Activated CD8-positive, alpha-beta memory T cell treated with anti-CD3 and anti-CD28 coated beads for 36 hours (primary cell): ENCODE results near the gene CLEC4E. TPM values are rescaled to one million over a fixed set of nuclear protein-coding genes. Genes with fewer than 3 reads are reported as not detected.

ENCODE experiments used
- CTCF ChIA-PET: fragments of 350-600 bp; sonication (Branson Sonifier 250); formaldehyde crosslinking; loops from one replicate; lab custom pipeline; 2021; ENCODE audit warnings: antibody characterized with exemption; lab: Charles Lee
- POLR2A ChIA-PET: fragments of 350-600 bp; sonication (Branson Sonifier 250); formaldehyde crosslinking; loops from one replicate; lab custom pipeline; 2021; ENCODE audit warnings: antibody characterized with exemption; lab: Charles Lee
- total RNA-seq, 2 experiments: library from RNA; stranded (reverse); gene quantifications; one replicate each; pipeline ENCODE4 v1.2.3, GENCODE V29; 2021

CLEC4E gene
- total RNA-seq, 2 experiments from 2014 or later: not detected

GRCh38 chr12:8491646-8492530, 48.8 kb downstream of the CLEC4E start:
- ChIA-PET POLR2A (no interaction called here), CTCF (interaction anchor here (0.6 kb wide), 2 partner anchors 12 to 161 kb away, joined by 3 read pairs; no protein-coding TSS in a partner anchor)

Other genes with a start within 250 kb of the CLEC4E start
- not detected for gene CLEC6A, start 84.9 kb downstream of the CLEC4E start, total RNA-seq
- not detected for gene CLEC4D, start 27.4 kb downstream of the CLEC4E start, total RNA-seq
- not detected for gene AICDA, start 72.0 kb upstream of the CLEC4E start, total RNA-seq
- not detected for gene MFAP5, start 121.9 kb upstream of the CLEC4E start, total RNA-seq
- gene RIMKLB, start 157.1 kb upstream of the CLEC4E start, total RNA-seq: 1 to 10 TPM; 4.4 to 4.9 TPM